Activated T-cell treated with anti-CD3 and anti-CD28 coated beads, Interleukin-2, amount 50 U/mL, for 4 hours (primary cell): ENCODE results near the gene SLC16A2. TPM values are rescaled to one million over a fixed set of nuclear protein-coding genes. Genes with fewer than 3 reads are reported as not detected.

ENCODE experiments used
- ATAC-seq, 2 donors: fragments of 200-7000 bp; cut with Tn5 transposase; one replicate each; pipeline ENCODE4 v1.10.0; 2021
- DNase-seq: peaks from one replicate; pipeline ENCODE4 v3.0.0-alpha.2; 2020
- H3K27me3 Mint-ChIP-seq: one replicate; pipeline ENCODE4 v1.8.0; 2021; ENCODE audit warnings: low read depth, mixed read lengths
- H3K36me3 Mint-ChIP-seq: one replicate; pipeline ENCODE4 v1.8.0; 2022; ENCODE audit warnings: mixed read lengths; ENCODE audit not compliant: insufficient read depth
- H3K4me1 Mint-ChIP-seq: one replicate; pipeline ENCODE4 v1.8.0; 2021; ENCODE audit warnings: low read depth, mixed read lengths
- H3K4me3 Mint-ChIP-seq: one replicate; pipeline ENCODE4 v1.8.0; 2021; ENCODE audit warnings: mild to moderate bottlenecking, moderate library complexity, mixed read lengths
- H3K9me3 Mint-ChIP-seq: one replicate; pipeline ENCODE4 v1.8.0; 2021; ENCODE audit warnings: mixed read lengths
- total RNA-seq, 3 donors: library from RNA; stranded (reverse); gene quantifications; one replicate each; pipeline ENCODE4 v1.2.1, GENCODE V29; 2021

SLC16A2 gene
- under 1 TPM; 0.33 to 0.63 (median 0.42) TPM for total RNA-seq

GRCh38 chrX:74421036-74421739, at the start of gene SLC16A2:
Gene SLC16A2 (plus strand): TSS chrX:74421493. CDS start chrX:74421638, 145 bp downstream.
- ATAC-seq (peak; percentile 46 to 57), DNase-seq (peak; percentile 22)
- Mint-ChIP-seq H3K36me3 (no peaks in the 10 kb centered on the region), H3K4me3 (peak within 1 kb of the TSS; percentile 74), H3K27me3 (peaks cover 32% of the 10 kb centered on the region), H3K9me3 (no peaks in the 10 kb centered on the region), H3K4me1 (peaks cover 6% of the 10 kb centered on the region)

- no peak for DNase-seq
- no peak overlapping the region for H3K4me3 Mint-ChIP-seq
- no peak for ATAC-seq
Measured at GRCh38 chrX:74372272-74372671, 49.0 kb upstream of the SLC16A2 start.

GRCh38 chrX:74377282-74377681, 44.0 kb upstream of the SLC16A2 start:
- Mint-ChIP-seq H3K36me3 (no peaks in the 10 kb centered on the region), H3K27me3 (no peaks in the 10 kb centered on the region), H3K4me3 (no peak overlapping the region), H3K4me1 (no peaks in the 10 kb centered on the region), H3K9me3 (no peaks in the 10 kb centered on the region)
- DNase-seq: no peak
- no peak for ATAC-seq

More at GRCh38 chrX:74372272-74372671, 49.0 kb upstream of the SLC16A2 start:
- Mint-ChIP-seq H3K4me1 (no peaks in the 10 kb centered on the region), H3K36me3 (no peaks in the 10 kb centered on the region), H3K27me3 (no peaks in the 10 kb centered on the region), H3K9me3 (no peaks in the 10 kb centered on the region)

- Mint-ChIP-seq H3K27me3 (peaks cover 7% of the 10 kb centered on the region), H3K4me1 (no peaks in the 10 kb centered on the region), H3K9me3 (no peaks in the 10 kb centered on the region), H3K4me3 (no peak overlapping the region), H3K36me3 (no peaks in the 10 kb centered on the region)
- peak; percentile 52 for DNase-seq
- ATAC-seq: peak; percentile 63 to 73
Measured at GRCh38 chrX:74382613-74383012, 38.7 kb upstream of the SLC16A2 start.

- DNase-seq: no peak
- Mint-ChIP-seq H3K27me3 (peaks cover 7% of the 10 kb centered on the region), H3K4me3 (no peak overlapping the region), H3K4me1 (no peaks in the 10 kb centered on the region), H3K9me3 (no peaks in the 10 kb centered on the region), H3K36me3 (no peaks in the 10 kb centered on the region)
- ATAC-seq: no peak
Measured at GRCh38 chrX:74383611-74384010, 37.7 kb upstream of the SLC16A2 start.

- Mint-ChIP-seq H3K4me1 (no peaks in the 10 kb centered on the region), H3K9me3 (no peaks in the 10 kb centered on the region), H3K27me3 (peaks cover 4% of the 10 kb centered on the region), H3K4me3 (no peak overlapping the region), H3K36me3 (no peaks in the 10 kb centered on the region)
- DNase-seq: no peak
- no peak for ATAC-seq
Measured at GRCh38 chrX:74389016-74389722, 32.1 kb upstream of the SLC16A2 start.

GRCh38 chrX:74395556-74395955, 25.7 kb upstream of the SLC16A2 start:
- H3K9me3 Mint-ChIP-seq: no peaks in the 10 kb centered on the region
- no peaks in the 10 kb centered on the region for H3K4me1 Mint-ChIP-seq
- no peaks in the 10 kb centered on the region for H3K36me3 Mint-ChIP-seq
- no peak for ATAC-seq
- no peak overlapping the region for H3K4me3 Mint-ChIP-seq
- DNase-seq: no peak
- peaks cover 2% of the 10 kb centered on the region for H3K27me3 Mint-ChIP-seq

GRCh38 chrX:74405973-74406489, 15.3 kb upstream of the SLC16A2 start:
- Mint-ChIP-seq H3K4me1 (no peaks in the 10 kb centered on the region), H3K4me3 (no peak overlapping the region), H3K9me3 (no peaks in the 10 kb centered on the region), H3K27me3 (peaks cover 8% of the 10 kb centered on the region), H3K36me3 (no peaks in the 10 kb centered on the region)
- no peak for ATAC-seq
- DNase-seq: no peak

GRCh38 chrX:74408304-74408703, 13.0 kb upstream of the SLC16A2 start:
- Mint-ChIP-seq H3K27me3 (peaks cover 6% of the 10 kb centered on the region), H3K36me3 (no peaks in the 10 kb centered on the region), H3K9me3 (no peaks in the 10 kb centered on the region), H3K4me3 (no peak overlapping the region), H3K4me1 (peaks cover 2% of the 10 kb centered on the region)
- ATAC-seq (no peak), DNase-seq (no peak)

- H3K4me1 Mint-ChIP-seq: peaks cover 6% of the 10 kb centered on the region
- DNase-seq (no peak), ATAC-seq (peak in 1 of 2 donors; percentile 24)
- no peaks in the 10 kb centered on the region for H3K9me3 Mint-ChIP-seq
- peak overlapping the region; percentile 71 for H3K4me3 Mint-ChIP-seq
- no peaks in the 10 kb centered on the region for H3K36me3 Mint-ChIP-seq
- H3K27me3 Mint-ChIP-seq: peaks cover 32% of the 10 kb centered on the region
Measured at GRCh38 chrX:74419864-74420195, 1.5 kb upstream of the SLC16A2 start.

GRCh38 chrX:74420196-74421035, 877 bp upstream of the SLC16A2 start:
- DNase-seq: no peak
- peaks cover 32% of the 10 kb centered on the region for H3K27me3 Mint-ChIP-seq
- H3K9me3 Mint-ChIP-seq: no peaks in the 10 kb centered on the region
- peak overlapping the region; percentile 74 for H3K4me3 Mint-ChIP-seq
- no peaks in the 10 kb centered on the region for H3K36me3 Mint-ChIP-seq
- peaks cover 6% of the 10 kb centered on the region for H3K4me1 Mint-ChIP-seq
- peak; percentile 29 to 34 for ATAC-seq

- Mint-ChIP-seq H3K4me3 (peak overlapping the region; percentile 62), H3K4me1 (peaks cover 6% of the 10 kb centered on the region), H3K36me3 (no peaks in the 10 kb centered on the region), H3K9me3 (no peaks in the 10 kb centered on the region), H3K27me3 (peaks cover 29% of the 10 kb centered on the region)
- ATAC-seq (peak; percentile 15 to 16), DNase-seq (no peak)
Measured at GRCh38 chrX:74421740-74422352, 553 bp downstream of the SLC16A2 start.

- no peaks in the 10 kb centered on the region for H3K36me3 Mint-ChIP-seq
- peak overlapping the region; percentile 62 for H3K4me3 Mint-ChIP-seq
- no peaks in the 10 kb centered on the region for H3K9me3 Mint-ChIP-seq
- H3K27me3 Mint-ChIP-seq: peaks cover 29% of the 10 kb centered on the region
- peaks cover 6% of the 10 kb centered on the region for H3K4me1 Mint-ChIP-seq
- DNase-seq (no peak), ATAC-seq (peak in 1 of 2 donors; percentile 12)
Measured at GRCh38 chrX:74422576-74423288, 1.4 kb downstream of the SLC16A2 start.
